Natural killer cell (primary cell): Measurements from ENCODE around the gene BMP6. TPM values are rescaled to one million over a fixed set of nuclear protein-coding genes. Genes with fewer than 3 reads are reported as not detected.

Experiments used
- ATAC-seq, 3 donors: fragments of 150-1000 bp in 2 of 3; fragments of 200-7000 bp in 1 of 3; cut with Tn5 transposase; 1 replicate in 1 of 3; 2 replicates in 2 of 3; pipeline ENCODE4 v1.10.0; 2021; ENCODE audit warnings: mild to moderate bottlenecking in 2 of 3, moderate library complexity in 2 of 3
- DNase-seq, 2 donors: peaks; one replicate each; pipeline versions ENCODE4 v3.0.0 to v3.0.0-alpha.2; 2013 to 2021; ENCODE audit warnings: mixed read lengths in 1 of 2
- H3K27ac ChIP-seq: one replicate; pipeline ENCODE4 v1.5.1; 2013; ENCODE audit warnings: mild to moderate bottlenecking, low read length
- H3K27me3 ChIP-seq: one replicate; pipeline ENCODE4 v1.6.1; 2013; ENCODE audit warnings: low read length; ENCODE audit not compliant: control insufficient read depth, insufficient read depth
- H3K36me3 ChIP-seq: one replicate; pipeline ENCODE4 v1.6.1; 2013; ENCODE audit warnings: low read length; ENCODE audit not compliant: control insufficient read depth, insufficient read depth
- H3K4me1 ChIP-seq: one replicate; pipeline ENCODE4 v1.6.1; 2013; ENCODE audit warnings: low read length; ENCODE audit not compliant: control insufficient read depth, insufficient read depth
- H3K4me3 ChIP-seq: one replicate; pipeline ENCODE4 v1.5.1; 2013; ENCODE audit warnings: low read length
- H3K9me3 ChIP-seq: one replicate; pipeline ENCODE4 v1.6.1; 2013; ENCODE audit warnings: low read length; ENCODE audit not compliant: control insufficient read depth, insufficient read depth
- H3K27ac Mint-ChIP-seq, 2 donors: one replicate each; pipeline ENCODE4 v1.8.0; 2022; ENCODE audit warnings: mild to moderate bottlenecking in 2 of 2, mixed read lengths in 2 of 2, moderate library complexity in 1 of 2
- H3K27me3 Mint-ChIP-seq, 2 donors: one replicate each; pipeline ENCODE4 v1.8.0; 2022; ENCODE audit warnings: low read depth in 2 of 2, mixed read lengths in 2 of 2
- H3K36me3 Mint-ChIP-seq: one replicate; pipeline ENCODE4 v1.8.0; 2022; ENCODE audit warnings: mixed read lengths
- H3K4me1 Mint-ChIP-seq, 2 donors: one replicate each; pipeline ENCODE4 v1.8.0; 2022; ENCODE audit warnings: mixed read lengths in 2 of 2
- H3K4me3 Mint-ChIP-seq: one replicate; pipeline ENCODE4 v1.8.0; 2022; ENCODE audit warnings: mild to moderate bottlenecking, moderate library complexity, mixed read lengths
- H3K9me3 Mint-ChIP-seq, 2 donors: one replicate each; pipeline ENCODE4 v1.8.0; 2022; ENCODE audit warnings: mixed read lengths in 2 of 2
- WGBS: methylation state at CpG from one replicate; pipeline ENCODE4 v1.1.7; 2013; ENCODE audit warnings: missing lambda C conversion rate; ENCODE audit not compliant: insufficient coverage; 5-methylcytosine and 5-hydroxymethylcytosine counted together
- intact Hi-C: fragments of 100-400 bp; cut with micrococcal nuclease; formaldehyde crosslinking; loops from one replicate; pipeline ENCODE4 v1.14.2; 2022
- total RNA-seq, 4 donors: library from RNA; stranded (reverse); fragments of 120-200 nt in 1 of 4; gene quantifications; one replicate each; pipeline versions ENCODE4 v1.2.3 to v1.2.4, GENCODE V29; 2013 to 2022
- TF ChIP-seq, protein P1 (sequence below): fragments of 200-600 bp; IDR thresholded peaks from one replicate; pipeline ENCODE4 v1.8.0; 2022; ENCODE audit warnings: antibody characterized with exemption

The BMP6 gene
- total RNA-seq, 3 donors from 2014 or later (not counting 1 experiment from before 2014, with no cell fraction given) = 0.25 to 2.6 (median 0.73) TPM

- WGBS = 94% methylated on average over 3 of the region's 4 CpGs
- no peak for ATAC-seq
- no peak overlapping the region for H3K27ac Mint-ChIP-seq
- intact Hi-C loops = no loop called here
- no peaks in the 10 kb centered on the region for H3K36me3 Mint-ChIP-seq
- no peaks in the 10 kb centered on the region for H3K9me3 ChIP-seq
- no peaks in the 10 kb centered on the region for H3K36me3 ChIP-seq
- TF ChIP-seq, protein P1, sequence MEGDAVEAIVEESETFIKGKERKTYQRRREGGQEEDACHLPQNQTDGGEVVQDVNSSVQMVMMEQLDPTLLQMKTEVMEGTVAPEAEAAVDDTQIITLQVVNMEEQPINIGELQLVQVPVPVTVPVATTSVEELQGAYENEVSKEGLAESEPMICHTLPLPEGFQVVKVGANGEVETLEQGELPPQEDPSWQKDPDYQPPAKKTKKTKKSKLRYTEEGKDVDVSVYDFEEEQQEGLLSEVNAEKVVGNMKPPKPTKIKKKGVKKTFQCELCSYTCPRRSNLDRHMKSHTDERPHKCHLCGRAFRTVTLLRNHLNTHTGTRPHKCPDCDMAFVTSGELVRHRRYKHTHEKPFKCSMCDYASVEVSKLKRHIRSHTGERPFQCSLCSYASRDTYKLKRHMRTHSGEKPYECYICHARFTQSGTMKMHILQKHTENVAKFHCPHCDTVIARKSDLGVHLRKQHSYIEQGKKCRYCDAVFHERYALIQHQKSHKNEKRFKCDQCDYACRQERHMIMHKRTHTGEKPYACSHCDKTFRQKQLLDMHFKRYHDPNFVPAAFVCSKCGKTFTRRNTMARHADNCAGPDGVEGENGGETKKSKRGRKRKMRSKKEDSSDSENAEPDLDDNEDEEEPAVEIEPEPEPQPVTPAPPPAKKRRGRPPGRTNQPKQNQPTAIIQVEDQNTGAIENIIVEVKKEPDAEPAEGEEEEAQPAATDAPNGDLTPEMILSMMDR = no peak
- H3K27me3 ChIP-seq = no peaks in the 10 kb centered on the region
- H3K27me3 Mint-ChIP-seq = peaks cover 8 to 9% of the 10 kb centered on the region in 2 donors
- H3K4me3 Mint-ChIP-seq = no peak overlapping the region
- no peaks in the 10 kb centered on the region for H3K9me3 Mint-ChIP-seq
- DNase-seq = no peak
- no peak overlapping the region for H3K4me3 ChIP-seq
- H3K27ac ChIP-seq = no peak overlapping the region
- H3K4me1 Mint-ChIP-seq = no peaks in the 10 kb centered on the region
- H3K4me1 ChIP-seq = no peaks in the 10 kb centered on the region
Measured at GRCh38 chr6:7836371-7837026, 110.6 kb downstream of the BMP6 start.

GRCh38 chr6:7841781-7842468 lies 116.0 kb downstream of the BMP6 start:
- Mint-ChIP-seq H3K36me3 (no peaks in the 10 kb centered on the region), H3K4me1 (no peaks in the 10 kb centered on the region), H3K27ac (no peak overlapping the region), H3K27me3 (peaks cover 5 to 8% of the 10 kb centered on the region in 2 donors), H3K4me3 (no peak overlapping the region), H3K9me3 (no peaks in the 10 kb centered on the region)
- ATAC-seq (no peak), DNase-seq (no peak)
- Histone ChIP-seq H3K4me3 (no peak overlapping the region), H3K4me1 (no peaks in the 10 kb centered on the region), H3K36me3 (no peaks in the 10 kb centered on the region), H3K9me3 (no peaks in the 10 kb centered on the region), H3K27ac (no peak overlapping the region), H3K27me3 (no peaks in the 10 kb centered on the region)
- 74% methylated on average over 3 of the region's 3 CpGs for WGBS
- TF ChIP-seq, protein P1 = no peak
- intact Hi-C loops = no loop called here

DNA sequence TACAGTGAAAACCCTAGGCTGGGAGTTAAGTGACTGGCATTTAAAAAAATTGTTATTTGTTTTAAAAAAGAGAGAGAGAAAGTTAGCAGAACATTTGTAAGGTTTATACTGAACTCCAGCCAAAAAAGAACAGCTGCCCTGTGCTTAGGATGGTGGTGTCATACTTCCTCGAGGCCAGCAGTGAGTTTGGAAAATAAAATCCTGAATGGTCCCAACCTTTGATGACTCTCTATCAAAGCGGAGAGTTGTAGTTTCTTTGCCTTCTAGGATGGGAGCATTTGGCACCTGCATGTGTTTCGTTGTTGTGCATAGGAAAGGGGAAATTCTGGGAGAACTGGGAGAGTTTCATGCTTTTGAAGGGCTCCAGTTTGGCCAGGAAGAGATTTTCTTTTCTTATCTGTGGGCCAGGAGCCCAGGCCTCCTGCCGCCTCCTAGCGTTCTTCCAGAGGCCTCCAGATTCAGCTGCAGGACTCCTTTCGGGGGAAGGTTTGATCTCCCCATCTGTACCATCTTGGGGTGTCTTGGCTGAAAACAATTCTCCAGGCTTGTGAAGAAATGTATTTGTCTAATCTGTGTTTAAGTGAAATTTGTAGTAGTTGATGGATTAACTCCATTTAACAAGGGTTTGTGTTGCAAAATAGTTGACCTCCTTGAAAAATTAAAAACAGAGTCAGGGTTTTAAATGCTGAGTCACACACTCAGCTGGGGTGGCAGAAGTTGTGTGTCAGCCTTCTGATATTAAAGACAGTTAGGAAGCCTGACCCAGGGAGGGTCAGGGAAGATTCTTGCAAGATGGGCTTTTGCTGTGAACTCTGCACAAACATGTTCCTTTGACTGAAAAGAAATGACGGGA lies 121.3 kb downstream of the BMP6 start:
- Histone ChIP-seq H3K36me3 (no peaks in the 10 kb centered on the region), H3K27ac (no peak overlapping the region), H3K27me3 (no peaks in the 10 kb centered on the region), H3K4me1 (no peaks in the 10 kb centered on the region), H3K4me3 (no peak overlapping the region), H3K9me3 (peaks cover 2% of the 10 kb centered on the region)
- DNase-seq (no peak), ATAC-seq (no peak)
- Mint-ChIP-seq H3K9me3 (no peaks in the 10 kb centered on the region), H3K36me3 (no peaks in the 10 kb centered on the region), H3K4me3 (no peak overlapping the region), H3K4me1 (no peaks in the 10 kb centered on the region), H3K27me3 (peaks cover 2 to 15% of the 10 kb centered on the region in 2 donors), H3K27ac (no peak overlapping the region)
- WGBS = 84% methylated on average over 7 of the region's 7 CpGs
- TF ChIP-seq, protein P1 = no peak
- intact Hi-C loops = no loop called here
